B cell (primary cell): ENCODE results near the gene SFSWAP. TPM values are rescaled to one million over a fixed set of nuclear protein-coding genes. Genes with fewer than 3 reads are reported as not detected.

Source experiments
- ATAC-seq: fragments of 200-7000 bp; cut with Tn5 transposase; one replicate; pipeline ENCODE4 v1.10.0; 2021; ENCODE audit warnings: low read depth, mild to moderate bottlenecking, moderate number of reproducible peaks, moderate library complexity
- CTCF ChIA-PET: fragments of 350-600 bp; sonication (Branson Sonifier 250); formaldehyde crosslinking; loops from one replicate; lab custom pipeline; 2021; ENCODE audit warnings: antibody characterized with exemption, inconsistent platforms; lab: Charles Lee
- POLR2A ChIA-PET: fragments of 350-600 bp; sonication (Branson Sonifier 250); formaldehyde crosslinking; loops from one replicate; lab custom pipeline; 2021; ENCODE audit warnings: antibody characterized with exemption; lab: Charles Lee
- DNase-seq: peaks from one replicate; pipeline ENCODE4 v3.0.0; 2013
- H2AFZ ChIP-seq: 2 replicates; pipeline ENCODE4 v1.6.1; 2012; ENCODE audit warnings: mild to moderate bottlenecking, low read depth, low read length; ENCODE audit not compliant: insufficient read depth, poor library complexity, severe bottlenecking
- H3K27ac ChIP-seq, 2 donors: 1 replicate in 1 of 2; 2 replicates in 1 of 2; pipeline ENCODE4 v1.5.1; 2012 to 2013; ENCODE audit warnings: low read length in 2 of 2, mild to moderate bottlenecking in 2 of 2, moderate library complexity in 1 of 2
- H3K27me3 ChIP-seq, 4 experiments: fragments of 200-600 bp in 1 of 4; sonication (generic) in 1 of 4; replicated peaks in 1 of 4; 1 replicate in 2 of 4; 2 replicates in 2 of 4; pipeline versions ENCODE4 v1.6.1 to v1.7.0; 2013 to 2016; ENCODE audit warnings: low read length in 3 of 4, mild to moderate bottlenecking in 2 of 4, mixed read lengths in 1 of 4, moderate library complexity in 1 of 4; ENCODE audit not compliant: insufficient read depth in 4 of 4, control insufficient read depth in 3 of 4; ENCODE audit errors: control extremely low read depth in 1 of 4
- H3K36me3 ChIP-seq, 2 experiments: replicated peaks in 1 of 2; 1 replicate in 1 of 2; 2 replicates in 1 of 2; pipeline versions ENCODE4 v1.6.1 to v1.7.1; 2013; ENCODE audit warnings: low read length in 1 of 2; ENCODE audit not compliant: insufficient read depth in 2 of 2, control insufficient read depth in 1 of 2; ENCODE audit errors: control extremely low read depth in 1 of 2, extremely low read depth in 1 of 2
- H3K4me1 ChIP-seq, 2 donors: fragments of 200-600 bp in 1 of 2; sonication (generic) in 1 of 2; 1 replicate in 1 of 2; 2 replicates in 1 of 2; pipeline versions ENCODE4 v1.5.1 to v1.6.1; 2013 to 2017; ENCODE audit warnings: low read length in 2 of 2; ENCODE audit not compliant: control insufficient read depth in 2 of 2, insufficient read depth in 2 of 2
- H3K4me2 ChIP-seq: replicated peaks from 2 replicates; pipeline ENCODE3; 2012; ENCODE audit warnings: mild to moderate bottlenecking, low read depth, low read length; ENCODE audit not compliant: poor library complexity, severe bottlenecking
- H3K4me3 ChIP-seq, 5 experiments: fragments of 200-600 bp in 1 of 5; sonication (generic) in 1 of 5; 1 replicate in 3 of 5; 2 replicates in 2 of 5; pipeline versions ENCODE4 v1.5.1 to v1.7.0; 2011 to 2016; ENCODE audit warnings: low read length in 4 of 5, mild to moderate bottlenecking in 4 of 5, low read depth in 2 of 5, control low read depth in 1 of 5, moderate library complexity in 1 of 5; ENCODE audit not compliant: insufficient read depth in 1 of 5; ENCODE audit errors: control extremely low read depth in 1 of 5, extremely low read depth in 1 of 5
- H3K79me2 ChIP-seq: fragments of 200-600 bp; sonication (generic); one replicate; pipeline ENCODE4 v1.6.0; 2016; ENCODE audit warnings: low read length; ENCODE audit not compliant: control insufficient read depth, insufficient read depth
- H3K9ac ChIP-seq: fragments of 200-600 bp; sonication (generic); 2 replicates; pipeline ENCODE4 v1.6.1; 2017; ENCODE audit warnings: mild to moderate bottlenecking, low read length, moderate library complexity
- H3K9me3 ChIP-seq, 3 donors: one replicate each; pipeline versions ENCODE4 v1.6.1 to v1.7.1; 2013; ENCODE audit warnings: low read length in 2 of 3; ENCODE audit not compliant: control insufficient read depth in 2 of 3, insufficient read depth in 1 of 3; ENCODE audit errors: control extremely low read depth in 1 of 3
- H4K20me1 ChIP-seq: 2 replicates; pipeline ENCODE4 v1.6.0; 2012; ENCODE audit warnings: mild to moderate bottlenecking, low read length; ENCODE audit not compliant: insufficient read depth, control insufficient read depth, poor library complexity, severe bottlenecking
- H3K27ac Mint-ChIP-seq: one replicate; pipeline ENCODE4 v1.8.0; 2021; ENCODE audit warnings: mixed read lengths
- H3K27me3 Mint-ChIP-seq: one replicate; pipeline ENCODE4 v1.8.0; 2021; ENCODE audit warnings: mixed read lengths
- H3K4me1 Mint-ChIP-seq: one replicate; pipeline ENCODE4 v1.8.0; 2021; ENCODE audit warnings: mixed read lengths
- H3K4me3 Mint-ChIP-seq: one replicate; pipeline ENCODE4 v1.8.0; 2021; ENCODE audit warnings: mixed read lengths
- H3K9me3 Mint-ChIP-seq: one replicate; pipeline ENCODE4 v1.8.0; 2022; ENCODE audit warnings: mixed read lengths; ENCODE audit not compliant: insufficient read depth
- EZH2 ChIP-seq: IDR thresholded peaks from 2 replicates; pipeline ENCODE4 v1.6.1; 2012; ENCODE audit warnings: borderline replicate concordance, low read depth, mild to moderate bottlenecking, moderate library complexity, low read length; ENCODE audit not compliant: insufficient read depth, poor library complexity, severe bottlenecking
- WGBS: methylation state at CpG from one replicate; pipeline ENCODE4 v1.1.5; 2013; ENCODE audit warnings: missing lambda C conversion rate; ENCODE audit not compliant: insufficient coverage; 5-methylcytosine and 5-hydroxymethylcytosine counted together
- intact Hi-C: fragments of 100-400 bp; cut with micrococcal nuclease; formaldehyde crosslinking; loops from one replicate; pipeline ENCODE4 v1.10.0; 2022
- polyA plus RNA-seq: library from polyadenylated mRNA; depleted of rRNA; stranded (reverse); fragments of >200 nt; gene quantifications from 2 replicates; pipeline ENCODE4 v1.2.3, GENCODE V29; 2012
- total RNA-seq, 2 donors: library from RNA; stranded (reverse); fragments of 120-200 nt in 1 of 2; gene quantifications; 1 replicate in 1 of 2; 2 replicates in 1 of 2; pipeline versions ENCODE4 v1.2.3 to v1.2.4, GENCODE V29; 2013 to 2022
- TF ChIP-seq, protein P1 (sequence below): fragments of 200-600 bp; IDR thresholded peaks from one replicate; pipeline ENCODE4 v1.8.0; 2022; ENCODE audit warnings: antibody characterized with exemption, mild to moderate bottlenecking

The SFSWAP gene
- total and polyA plus RNA-seq, 2 donors (not counting 1 experiment from before 2014, with no cell fraction given): 69.3 to 122 TPM

DNA sequence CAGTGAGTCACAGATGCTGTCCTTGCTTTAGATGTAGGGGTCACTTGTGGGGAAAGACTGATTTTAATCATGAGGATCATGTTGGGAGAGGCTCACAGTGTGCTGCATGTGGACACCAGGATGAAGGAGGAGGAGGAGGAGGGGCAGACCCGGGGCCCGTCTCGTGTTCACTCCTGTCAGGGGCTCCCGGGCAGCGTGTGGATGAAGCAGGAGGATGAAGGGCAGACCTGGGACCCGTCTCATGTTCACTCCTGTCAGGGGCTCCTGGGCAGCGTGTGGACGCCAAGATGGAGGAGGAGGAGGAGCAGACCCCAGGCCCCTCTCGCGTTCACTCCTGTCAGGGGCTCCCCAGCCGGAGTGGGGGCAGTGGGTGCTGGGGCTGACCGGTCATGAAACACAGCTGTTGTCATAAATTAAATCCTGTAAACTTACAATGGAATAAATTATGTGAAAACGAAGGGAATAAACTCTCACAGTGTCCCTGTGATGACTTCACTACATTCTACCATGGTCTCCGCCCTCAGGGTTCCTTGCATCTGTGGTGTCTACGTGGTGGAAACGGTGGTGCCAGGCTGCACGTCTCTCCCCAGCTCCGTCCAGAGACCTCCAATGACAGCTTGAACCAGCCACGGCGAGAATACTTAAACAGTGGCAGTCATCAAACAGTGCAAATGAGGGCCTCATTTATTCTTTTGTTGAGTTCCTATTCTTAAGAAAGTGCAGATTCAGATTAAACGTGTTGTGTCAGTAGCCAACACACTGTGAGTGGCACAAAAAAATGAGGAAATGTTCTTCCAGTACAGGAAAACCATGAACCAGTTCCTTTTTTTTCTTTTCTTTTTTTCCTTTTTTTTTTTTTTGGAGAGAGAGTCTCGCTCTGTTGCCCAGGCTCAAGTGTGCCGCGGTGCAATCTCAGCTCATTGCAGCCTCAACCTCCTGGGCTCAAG lies 37.7 kb upstream of the SFSWAP start:
- CTCF ChIA-PET: no interaction called here
- no peak overlapping the region for H3K4me2 ChIP-seq
- Mint-ChIP-seq H3K4me1 (no peaks in the 10 kb centered on the region), H3K27me3 (peaks cover 21% of the 10 kb centered on the region), H3K27ac (no peak overlapping the region), H3K4me3 (no peak overlapping the region), H3K9me3 (peaks cover 3% of the 10 kb centered on the region)
- no peaks in the 10 kb centered on the region for H3K4me1 ChIP-seq
- no peak for DNase-seq
- WGBS: 68% methylated on average over 13 of the region's 24 CpGs
- H3K79me2 ChIP-seq: no peaks in the 10 kb centered on the region
- intact Hi-C loops: no loop called here
- no peak overlapping the region for H3K4me3 ChIP-seq
- no peaks in the 10 kb centered on the region for H4K20me1 ChIP-seq
- peaks cover 0 to 6% (median 0%) of the 10 kb centered on the region in 4 experiments for H3K27me3 ChIP-seq
- POLR2A ChIA-PET: no interaction called here
- no peak for ATAC-seq
- no peaks in the 10 kb centered on the region for H3K36me3 ChIP-seq
- H3K9ac ChIP-seq: no peak overlapping the region
- peaks cover 0 to 8% (median 0%) of the 10 kb centered on the region in 3 donors for H3K9me3 ChIP-seq
- no peak overlapping the region for H3K27ac ChIP-seq
- H2AFZ ChIP-seq: no peak overlapping the region
- TF ChIP-seq, protein P1, sequence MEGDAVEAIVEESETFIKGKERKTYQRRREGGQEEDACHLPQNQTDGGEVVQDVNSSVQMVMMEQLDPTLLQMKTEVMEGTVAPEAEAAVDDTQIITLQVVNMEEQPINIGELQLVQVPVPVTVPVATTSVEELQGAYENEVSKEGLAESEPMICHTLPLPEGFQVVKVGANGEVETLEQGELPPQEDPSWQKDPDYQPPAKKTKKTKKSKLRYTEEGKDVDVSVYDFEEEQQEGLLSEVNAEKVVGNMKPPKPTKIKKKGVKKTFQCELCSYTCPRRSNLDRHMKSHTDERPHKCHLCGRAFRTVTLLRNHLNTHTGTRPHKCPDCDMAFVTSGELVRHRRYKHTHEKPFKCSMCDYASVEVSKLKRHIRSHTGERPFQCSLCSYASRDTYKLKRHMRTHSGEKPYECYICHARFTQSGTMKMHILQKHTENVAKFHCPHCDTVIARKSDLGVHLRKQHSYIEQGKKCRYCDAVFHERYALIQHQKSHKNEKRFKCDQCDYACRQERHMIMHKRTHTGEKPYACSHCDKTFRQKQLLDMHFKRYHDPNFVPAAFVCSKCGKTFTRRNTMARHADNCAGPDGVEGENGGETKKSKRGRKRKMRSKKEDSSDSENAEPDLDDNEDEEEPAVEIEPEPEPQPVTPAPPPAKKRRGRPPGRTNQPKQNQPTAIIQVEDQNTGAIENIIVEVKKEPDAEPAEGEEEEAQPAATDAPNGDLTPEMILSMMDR: no peak
- no peak for TF ChIP-seq EZH2

DNA sequence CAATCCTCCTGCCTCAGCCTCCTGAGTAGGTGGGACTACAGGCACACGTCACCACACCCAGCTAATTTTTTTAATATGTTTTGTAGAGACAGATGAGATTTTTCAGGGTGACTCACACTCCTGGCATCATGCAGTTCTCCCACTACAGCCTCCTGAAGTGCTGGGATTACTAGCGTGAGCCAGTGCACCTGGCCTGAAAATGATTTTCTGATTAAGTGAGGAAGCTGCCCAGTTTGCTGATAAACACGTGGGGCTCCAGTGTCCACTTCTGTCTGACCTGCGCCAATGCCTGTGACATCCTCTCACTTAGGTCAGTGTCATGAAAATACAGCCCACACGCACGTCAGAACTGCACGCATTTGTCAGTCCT lies 37.0 kb upstream of the SFSWAP start:
- Mint-ChIP-seq H3K4me3 (no peak overlapping the region), H3K27ac (no peak overlapping the region), H3K27me3 (peaks cover 18% of the 10 kb centered on the region), H3K4me1 (no peaks in the 10 kb centered on the region), H3K9me3 (peaks cover 3% of the 10 kb centered on the region)
- H2AFZ ChIP-seq: no peak overlapping the region
- no peak overlapping the region for H3K27ac ChIP-seq
- H3K4me3 ChIP-seq: no peak overlapping the region
- no peak for TF ChIP-seq EZH2
- TF ChIP-seq, protein P1: no peak
- ChIA-PET CTCF (no interaction called here), POLR2A (no interaction called here)
- no peaks in the 10 kb centered on the region for H3K4me1 ChIP-seq
- intact Hi-C loops: no loop called here
- 94% methylated on average over 5 of the region's 7 CpGs for WGBS
- H3K9me3 ChIP-seq: peaks cover 0 to 8% (median 0%) of the 10 kb centered on the region in 3 donors
- H3K36me3 ChIP-seq: no peaks in the 10 kb centered on the region
- ATAC-seq: no peak
- no peak overlapping the region for H3K4me2 ChIP-seq
- no peaks in the 10 kb centered on the region for H4K20me1 ChIP-seq
- no peak for DNase-seq
- no peak overlapping the region for H3K9ac ChIP-seq
- peaks cover 0 to 6% (median 0%) of the 10 kb centered on the region in 4 experiments for H3K27me3 ChIP-seq
- H3K79me2 ChIP-seq: no peaks in the 10 kb centered on the region
